Mesenchymal stem cell (in vitro differentiated cells and primary cell): ENCODE measurements around the gene PALM.
A peak's percentile ranks its signal among the peaks of the same experiment; 100 is the strongest.

Source experiments
- DNase-seq: peaks from one replicate; pipeline ENCODE4 v3.0.0-alpha.2; 2013
- H2AFZ ChIP-seq: one replicate; pipeline ENCODE4 v1.6.1; 2013; ENCODE audit warnings: low read depth, mild to moderate bottlenecking, control low read depth, inconsistent platforms, low read length, moderate library complexity
- H2AK5ac ChIP-seq: 2 replicates; pipeline ENCODE4 v1.6.1; 2013; ENCODE audit warnings: low read length, moderate library complexity, mild to moderate bottlenecking, inconsistent platforms; ENCODE audit not compliant: severe bottlenecking
- H2BK120ac ChIP-seq: one replicate; pipeline ENCODE4 v1.6.1; 2013; ENCODE audit warnings: low read depth, mild to moderate bottlenecking, inconsistent platforms, low read length, moderate library complexity
- H2BK12ac ChIP-seq, 2 experiments: one replicate each; pipeline ENCODE4 v1.6.1; 2013; ENCODE audit warnings: inconsistent platforms in 2 of 2, low read length in 2 of 2, mild to moderate bottlenecking in 2 of 2, moderate library complexity in 2 of 2, control low read depth in 1 of 2
- H2BK15ac ChIP-seq: one replicate; pipeline ENCODE4 v1.6.1; 2013; ENCODE audit warnings: mild to moderate bottlenecking, low read depth, inconsistent platforms; ENCODE audit not compliant: poor library complexity, severe bottlenecking
- H2BK5ac ChIP-seq: 2 replicates; pipeline ENCODE4 v1.6.1; 2013; ENCODE audit warnings: low read depth, mild to moderate bottlenecking, low read length, control low read depth, inconsistent platforms; ENCODE audit not compliant: poor library complexity, severe bottlenecking
- H3K14ac ChIP-seq, 2 experiments: one replicate each; pipeline ENCODE4 v1.6.1; 2013; ENCODE audit warnings: inconsistent platforms in 2 of 2, low read length in 2 of 2, control low read depth in 1 of 2, mild to moderate bottlenecking in 1 of 2, moderate library complexity in 1 of 2
- H3K18ac ChIP-seq, 2 experiments: one replicate each; pipeline ENCODE4 v1.6.1; 2013; ENCODE audit warnings: inconsistent platforms in 2 of 2, low read length in 2 of 2, control low read depth in 1 of 2, low read depth in 1 of 2, mild to moderate bottlenecking in 1 of 2
- H3K23ac ChIP-seq, 2 experiments: one replicate each; pipeline ENCODE4 v1.6.1; 2013; ENCODE audit warnings: inconsistent platforms in 2 of 2, low read length in 2 of 2, mild to moderate bottlenecking in 2 of 2, moderate library complexity in 2 of 2, control low read depth in 1 of 2
- H3K27ac ChIP-seq: 2 replicates; pipeline ENCODE4 v1.5.1; 2013; ENCODE audit warnings: mild to moderate bottlenecking, moderate library complexity, low read length, control low read depth, inconsistent platforms; ENCODE audit not compliant: poor library complexity, severe bottlenecking
- H3K27me3 ChIP-seq, 2 experiments: 2 replicates each; pipeline versions ENCODE4 v1.6.1 to v1.7.0; 2013; ENCODE audit warnings: low read length in 2 of 2, mild to moderate bottlenecking in 2 of 2, moderate library complexity in 2 of 2, control low read depth in 1 of 2, inconsistent platforms in 1 of 2; ENCODE audit not compliant: control insufficient read depth in 1 of 2, insufficient read depth in 1 of 2
- H3K36me3 ChIP-seq, 2 experiments: 2 replicates each; pipeline versions ENCODE4 v1.6.1 to v1.7.0; 2013; ENCODE audit warnings: low read length in 2 of 2, control low read depth in 1 of 2, inconsistent platforms in 1 of 2, low read depth in 1 of 2, mild to moderate bottlenecking in 1 of 2; ENCODE audit not compliant: insufficient read depth in 2 of 2, control insufficient read depth in 1 of 2
- H3K4ac ChIP-seq, 2 experiments: one replicate each; pipeline ENCODE4 v1.6.1; 2013; ENCODE audit warnings: inconsistent platforms in 2 of 2, low read length in 2 of 2, mild to moderate bottlenecking in 2 of 2, moderate library complexity in 2 of 2, control low read depth in 1 of 2, low read depth in 1 of 2
- H3K4me1 ChIP-seq: 2 replicates; pipeline ENCODE4 v1.6.1; 2013; ENCODE audit warnings: low read depth, low read length, control low read depth; ENCODE audit not compliant: control insufficient read depth, insufficient read depth
- H3K4me2 ChIP-seq: 2 replicates; pipeline ENCODE4 v1.6.1; 2013; ENCODE audit warnings: low read length, mild to moderate bottlenecking, inconsistent platforms; ENCODE audit not compliant: poor library complexity, severe bottlenecking
- H3K4me3 ChIP-seq, 2 experiments: 2 replicates each; pipeline versions ENCODE4 v1.5.1 to v1.7.0; 2013; ENCODE audit warnings: low read length in 2 of 2, mild to moderate bottlenecking in 2 of 2, control low read depth in 1 of 2, low read depth in 1 of 2; ENCODE audit not compliant: insufficient read depth in 1 of 2
- H3K79me1 ChIP-seq: replicated peaks from 2 replicates; pipeline ENCODE4 v1.6.1; 2013; ENCODE audit warnings: mild to moderate bottlenecking, control low read depth, low read length, inconsistent platforms; ENCODE audit not compliant: poor library complexity, severe bottlenecking
- H3K9ac ChIP-seq: 2 replicates; pipeline ENCODE4 v1.7.0; 2013; ENCODE audit warnings: mild to moderate bottlenecking, low read length, moderate library complexity
- H3K9me3 ChIP-seq: 2 replicates; pipeline ENCODE4 v1.7.0; 2013; ENCODE audit warnings: mild to moderate bottlenecking, low read length; ENCODE audit not compliant: control insufficient read depth
- H4K8ac ChIP-seq: one replicate; pipeline ENCODE4 v1.6.1; 2013; ENCODE audit warnings: inconsistent platforms, mild to moderate bottlenecking, low read length, moderate library complexity
- H4K91ac ChIP-seq: one replicate; pipeline ENCODE4 v1.6.1; 2013; ENCODE audit warnings: mild to moderate bottlenecking, low read length, inconsistent platforms
- WGBS: methylation state at CpG from one replicate; pipeline ENCODE4 v1.1.7; 2013; ENCODE audit warnings: mixed read lengths; 5-methylcytosine and 5-hydroxymethylcytosine counted together

The PALM gene

GRCh38 chr19:703651-704446 is 4.9 kb upstream of the PALM start:
- Histone ChIP-seq H3K4me3 (no peak overlapping the region), H3K9ac (no peak overlapping the region), H3K27me3 (peaks cover 4 to 15% of the 10 kb centered on the region in 2 experiments), H3K14ac (peak overlapping the region in 1 of 2 experiments; percentile 74), H2AFZ (peak overlapping the region; percentile 51), H3K27ac (no peak overlapping the region), H4K91ac (no peak overlapping the region), H2BK15ac (no peak overlapping the region), H3K9me3 (no peaks in the 10 kb centered on the region), H2BK5ac (no peak overlapping the region), H4K8ac (peak overlapping the region; percentile 55), H3K36me3 (no peaks in the 10 kb centered on the region), H3K18ac (peak overlapping the region in 1 of 2 experiments; percentile 15), H3K4me2 (no peak overlapping the region), H3K23ac (no peak overlapping the region), H2BK12ac (peak overlapping the region in 1 of 2 experiments; percentile 47), H2AK5ac (no peak overlapping the region), H3K4ac (peak overlapping the region in 1 of 2 experiments; percentile 42), H3K4me1 (peaks cover 11% of the 10 kb centered on the region), H2BK120ac (no peak overlapping the region), H3K79me1 (no peaks in the 10 kb centered on the region)
- WGBS = 18% methylated on average over 38 of the region's 50 CpGs
- DNase-seq = peak; percentile 55

DNA sequence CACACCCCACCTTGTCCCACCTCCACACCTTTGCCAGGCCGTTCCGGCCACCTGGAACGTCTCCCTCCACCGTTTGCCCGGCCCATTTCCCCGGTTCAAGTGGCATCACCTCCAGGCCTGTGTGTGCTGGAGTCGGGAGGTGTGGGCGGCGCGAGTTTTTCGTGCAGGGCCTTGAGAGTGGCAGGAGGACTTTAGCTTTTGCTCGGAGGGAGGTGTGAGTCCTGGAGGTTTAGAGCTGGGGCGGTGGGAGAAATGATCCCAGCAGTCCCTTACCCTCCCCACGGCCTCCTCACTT is 4.3 kb upstream of the PALM start:
- Histone ChIP-seq H2AFZ (peak overlapping the region; percentile 51), H3K9ac (no peak overlapping the region), H4K8ac (no peak overlapping the region), H4K91ac (no peak overlapping the region), H3K18ac (no peak overlapping the region), H2BK5ac (no peak overlapping the region), H3K27ac (no peak overlapping the region), H3K9me3 (no peaks in the 10 kb centered on the region), H3K4me1 (peaks cover 11% of the 10 kb centered on the region), H3K4me2 (no peak overlapping the region), H3K27me3 (peaks cover 4 to 15% of the 10 kb centered on the region in 2 experiments), H2BK15ac (no peak overlapping the region), H3K23ac (no peak overlapping the region), H3K4ac (peak overlapping the region in 1 of 2 experiments; percentile 42), H2BK120ac (no peak overlapping the region), H2BK12ac (peak overlapping the region in 1 of 2 experiments; percentile 47), H3K14ac (peak overlapping the region in 1 of 2 experiments; percentile 74), H3K79me1 (no peaks in the 10 kb centered on the region), H3K36me3 (no peaks in the 10 kb centered on the region), H2AK5ac (no peak overlapping the region), H3K4me3 (no peak overlapping the region)
- DNase-seq = no peak
- 49% methylated on average over 6 of the region's 14 CpGs for WGBS

- H2AFZ ChIP-seq = peak overlapping the region; percentile 53
- no peak overlapping the region for H2BK15ac ChIP-seq
- H4K91ac ChIP-seq = peak overlapping the region; percentile 27
- H3K9ac ChIP-seq = peak overlapping the region; percentile 73
- peak overlapping the region in 1 of 2 experiments; percentile 69 for H3K4ac ChIP-seq
- H3K23ac ChIP-seq = no peak overlapping the region
- no peak overlapping the region for H2BK5ac ChIP-seq
- H3K27me3 ChIP-seq = no peaks in the 10 kb centered on the region
- H3K36me3 ChIP-seq = peaks cover 0 to 9% of the 10 kb centered on the region in 2 experiments
- no peak overlapping the region for H3K27ac ChIP-seq
- H2AK5ac ChIP-seq = no peak overlapping the region
- no peak overlapping the region for H4K8ac ChIP-seq
- 19% methylated on average over 23 of the region's 78 CpGs for WGBS
- peaks cover 14% of the 10 kb centered on the region for H3K79me1 ChIP-seq
- DNase-seq = no peak
- peak overlapping the region; percentile 52 to 80 for H3K18ac ChIP-seq
- peak overlapping the region; percentile 94 for H3K4me2 ChIP-seq
- H2BK120ac ChIP-seq = peak overlapping the region; percentile 85
- H3K4me1 ChIP-seq = peaks cover 21% of the 10 kb centered on the region
- peak overlapping the region; percentile 79 to 80 for H3K4me3 ChIP-seq
- H2BK12ac ChIP-seq = peak overlapping the region in 1 of 2 experiments; percentile 72
- no peaks in the 10 kb centered on the region for H3K9me3 ChIP-seq
- peak overlapping the region in 1 of 2 experiments; percentile 60 for H3K14ac ChIP-seq
These were observed 645 bp downstream of the PALM start for GRCh38 chr19:709196-709964.
